PC-9 (cell line): ENCODE measurements around the gene GAS7. TPM values are rescaled to one million over a fixed set of nuclear protein-coding genes. Genes with fewer than 3 reads are reported as not detected.
"Not testable (repeated sequence)": the region's sequence is repeated elsewhere in the genome, so short reads cannot be mapped to it uniquely, and the experiment has no call there.

Experiments
- BruUV-seq: library from RNA; stranded (reverse); fragments of 400-500 nt; replicated peaks from 2 replicates; lab custom pipeline; 2021; lab: Mats Ljungman, UMichigan
- CTCF ChIA-PET: fragments of 300-600 bp; sonication (Branson Sonifier 250); formaldehyde crosslinking; loops from one replicate; lab custom pipeline; 2022; ENCODE audit warnings: antibody characterized with exemption; lab: Charles Lee
- POLR2A ChIA-PET: fragments of 300-600 bp; sonication (Branson Sonifier 250); formaldehyde crosslinking; loops from one replicate; lab custom pipeline; 2022; ENCODE audit warnings: antibody characterized with exemption; ENCODE audit not compliant: unreplicated experiment; lab: Charles Lee
- DNase-seq, 2 experiments: peaks; one replicate each; pipeline versions ENCODE4 v3.0.0 to v3.0.0-alpha.2; 2015 to 2022; ENCODE audit warnings: mixed read lengths in 1 of 2
- H2AFZ ChIP-seq: fragments of 200-600 bp; sonication (generic); 2 replicates; pipeline ENCODE4 v1.8.1; 2017; ENCODE audit warnings: antibody characterized with exemption
- H3F3A ChIP-seq: fragments of 200-600 bp; sonication (generic); 2 replicates; pipeline ENCODE4 v1.8.1; 2017; ENCODE audit warnings: antibody characterized with exemption, mild to moderate bottlenecking, low read depth; ENCODE audit not compliant: insufficient read depth
- H3K27ac ChIP-seq: fragments of 200-600 bp; sonication (generic); 2 replicates; pipeline ENCODE4 v1.6.1; 2016; ENCODE audit warnings: mixed run types
- H3K27me3 ChIP-seq: fragments of 200-600 bp; sonication (generic); 2 replicates; pipeline ENCODE4 v1.6.1; 2016; ENCODE audit warnings: low read depth, mixed run types; ENCODE audit not compliant: insufficient read depth
- H3K36me3 ChIP-seq: fragments of 200-600 bp; sonication (generic); 2 replicates; pipeline ENCODE4 v1.6.1; 2016; ENCODE audit warnings: low read depth, mixed run types
- H3K4me1 ChIP-seq: fragments of 200-600 bp; sonication (generic); replicated peaks from 2 replicates; pipeline ENCODE4 v1.6.1; 2016; ENCODE audit warnings: mixed run types; ENCODE audit not compliant: insufficient read depth
- H3K4me2 ChIP-seq: fragments of 200-600 bp; sonication (generic); 2 replicates; pipeline ENCODE4 v1.6.1; 2017; ENCODE audit warnings: mixed run types
- H3K4me3 ChIP-seq: fragments of 200-600 bp; sonication (generic); 2 replicates; pipeline ENCODE4 v1.6.1; 2016; ENCODE audit warnings: mixed run types
- H3K79me2 ChIP-seq: fragments of 200-600 bp; sonication (generic); 2 replicates; pipeline ENCODE4 v1.6.1; 2017; ENCODE audit warnings: low read depth, mixed run types
- H3K9me2 ChIP-seq: fragments of 200-600 bp; sonication (generic); 2 replicates; pipeline ENCODE4 v1.8.1; 2017; ENCODE audit warnings: mild to moderate bottlenecking; ENCODE audit not compliant: insufficient read depth
- H3K9me3 ChIP-seq: fragments of 200-600 bp; sonication (generic); 2 replicates; pipeline ENCODE4 v1.8.1; 2016; ENCODE audit warnings: low read depth; ENCODE audit not compliant: insufficient read depth
- H4K20me1 ChIP-seq: fragments of 200-600 bp; sonication (generic); 2 replicates; pipeline ENCODE4 v1.8.1; 2017; ENCODE audit not compliant: insufficient read depth
- CTCF ChIP-seq: fragments of 200-600 bp; sonication (generic); conservative IDR thresholded peaks from 2 replicates; pipeline ENCODE4 v1.6.1; 2017; ENCODE audit warnings: mixed run types, antibody characterized with exemption, mild to moderate bottlenecking, moderate library complexity
- EZH2 ChIP-seq: fragments of 200-600 bp; sonication (generic); IDR thresholded peaks from 2 replicates; pipeline ENCODE4 v1.8.0; 2017; ENCODE audit warnings: antibody characterized with exemption, low read depth
- intact Hi-C: fragments of 100-400 bp; cut with micrococcal nuclease; formaldehyde crosslinking; loops from one replicate; pipeline ENCODE4 v1.10.0; 2022; ENCODE audit not compliant: unreplicated experiment
- total RNA-seq: library from RNA; stranded (reverse); gene quantifications from 2 replicates; pipeline ENCODE4 v1.2.3, GENCODE V29; 2021

GAS7 gene
- total RNA-seq, 1 experiment from 2014 or later, result not detected

- Histone ChIP-seq H3K4me2 (no peak overlapping the region), H4K20me1 (no peaks in the 10 kb centered on the region), H3K4me1 (no peaks in the 10 kb centered on the region), H3K27me3 (peaks cover 69% of the 10 kb centered on the region), H3K79me2 (no peaks in the 10 kb centered on the region), H3K36me3 (no peaks in the 10 kb centered on the region), H3K27ac (no peak overlapping the region), H2AFZ (no peak overlapping the region), H3F3A (no peaks in the 10 kb centered on the region), H3K4me3 (no peak overlapping the region), H3K9me3 (no peaks in the 10 kb centered on the region), H3K9me2 (no peaks in the 10 kb centered on the region)
- no TSS peak for BruUV-seq
- DNase-seq, result no peak
- POLR2A ChIA-PET, result interaction anchor here (0.9 kb wide), 1 partner anchor 540 kb away, joined by 3 read pairs; no protein-coding TSS in a partner anchor
- CTCF ChIA-PET, result no interaction called here
- no peak for TF ChIP-seq EZH2
- no peak for TF ChIP-seq CTCF
- intact Hi-C loops, result no loop called here
These were observed 137.9 kb downstream of the GAS7 start for GRCh38 chr17:10060526-10060925.

GRCh38 chr17:10059684-10060211 is 138.7 kb downstream of the GAS7 start:
- peaks cover 75% of the 10 kb centered on the region for H3K27me3 ChIP-seq
- H3F3A ChIP-seq, result no peaks in the 10 kb centered on the region
- no peaks in the 10 kb centered on the region for H3K79me2 ChIP-seq
- no peak overlapping the region for H3K27ac ChIP-seq
- H3K4me2 ChIP-seq, result no peak overlapping the region
- no peak for DNase-seq
- H3K4me1 ChIP-seq, result no peaks in the 10 kb centered on the region
- ChIA-PET POLR2A (interaction anchor here (0.9 kb wide), 1 partner anchor 541 kb away, joined by 3 read pairs; no protein-coding TSS in a partner anchor), CTCF (no interaction called here)
- intact Hi-C loops, result no loop called here
- H3K4me3 ChIP-seq, result no peak overlapping the region
- H3K9me2 ChIP-seq, result no peaks in the 10 kb centered on the region
- TF ChIP-seq CTCF (no peak), EZH2 (no peak)
- no peaks in the 10 kb centered on the region for H3K36me3 ChIP-seq
- no TSS peak for BruUV-seq
- H3K9me3 ChIP-seq, result no peaks in the 10 kb centered on the region
- H4K20me1 ChIP-seq, result no peaks in the 10 kb centered on the region
- H2AFZ ChIP-seq, result no peak overlapping the region

- BruUV-seq, result no TSS peak
- no peaks in the 10 kb centered on the region for H3K79me2 ChIP-seq
- ChIA-PET CTCF (no interaction called here), POLR2A (no interaction called here)
- no peaks in the 10 kb centered on the region for H4K20me1 ChIP-seq
- H3K36me3 ChIP-seq, result no peaks in the 10 kb centered on the region
- no peak overlapping the region for H3K4me3 ChIP-seq
- H3K4me1 ChIP-seq, result no peaks in the 10 kb centered on the region
- peaks cover 75% of the 10 kb centered on the region for H3K27me3 ChIP-seq
- H3K4me2 ChIP-seq, result no peak overlapping the region
- intact Hi-C loops, result no loop called here
- H3K9me3 ChIP-seq, result no peaks in the 10 kb centered on the region
- no peak overlapping the region for H3K27ac ChIP-seq
- no peaks in the 10 kb centered on the region for H3F3A ChIP-seq
- no peak overlapping the region for H2AFZ ChIP-seq
- no peaks in the 10 kb centered on the region for H3K9me2 ChIP-seq
- TF ChIP-seq EZH2 (no peak), CTCF (no peak)
- no peak for DNase-seq
These were observed 139.3 kb downstream of the GAS7 start for GRCh38 chr17:10058921-10059683.

- CTCF ChIA-PET, H3K79me2 ChIP-seq, H3K36me3 ChIP-seq, H3K27ac ChIP-seq, H4K20me1 ChIP-seq, H3K4me1 ChIP-seq, DNase-seq, H3K4me3 ChIP-seq, H3F3A ChIP-seq, POLR2A ChIA-PET, BruUV-seq, H3K4me2 ChIP-seq, H2AFZ ChIP-seq, intact Hi-C loops, H3K9me2 ChIP-seq, H3K9me3 ChIP-seq: not testable (repeated sequence)
- peaks cover 76% of the 10 kb centered on the region for H3K27me3 ChIP-seq
These were observed 140.9 kb downstream of the GAS7 start for GRCh38 chr17:10057466-10057865.
